GM19023 (cell line): ENCODE data around the gene ZSWIM5.
"Not testable (repeated sequence)": the region's sequence is repeated elsewhere in the genome, so short reads cannot be mapped to it uniquely, and the experiment has no call there.

ENCODE experiments used
- ATAC-seq: cut with Tn5 transposase; IDR thresholded peaks from one replicate; pipeline ENCODE4 v1.9.1; 2021; ENCODE audit warnings: mild to moderate bottlenecking, moderate library complexity; ENCODE audit not compliant: unreplicated experiment

ZSWIM5 gene

GRCh38 chr1:45205910-45206721, at the start of gene ZSWIM5:
TSS of gene ZSWIM5 (minus strand) at chr1:45206605. CDS start at chr1:45206350, 255 bp downstream.
- ATAC-seq, result peak; percentile 75

- no peak for ATAC-seq
These were observed 48.1 kb upstream of the ZSWIM5 start for GRCh38 chr1:45254490-45254889.

GRCh38 chr1:45250544-45250943, 44.1 kb upstream of the ZSWIM5 start:
- ATAC-seq, result no peak

- ATAC-seq, result not testable (repeated sequence)
These were observed 41.6 kb upstream of the ZSWIM5 start for GRCh38 chr1:45248004-45248403.

- ATAC-seq, result no peak
These were observed 40.4 kb upstream of the ZSWIM5 start for GRCh38 chr1:45246760-45247159.

GRCh38 chr1:45246359-45246758, 40.0 kb upstream of the ZSWIM5 start:
- ATAC-seq, result not testable (repeated sequence)

- no peak for ATAC-seq
These were observed 38.3 kb upstream of the ZSWIM5 start for GRCh38 chr1:45244660-45245059.

- no peak for ATAC-seq
These were observed 37.3 kb upstream of the ZSWIM5 start for GRCh38 chr1:45243476-45244343.

GRCh38 chr1:45238846-45239245, 32.4 kb upstream of the ZSWIM5 start:
- no peak for ATAC-seq

- no peak for ATAC-seq
These were observed 29.7 kb upstream of the ZSWIM5 start for GRCh38 chr1:45236136-45236535.

- ATAC-seq, result no peak
These were observed 24.1 kb upstream of the ZSWIM5 start for GRCh38 chr1:45230537-45230936.

GRCh38 chr1:45225598-45225997, 19.2 kb upstream of the ZSWIM5 start:
- no peak for ATAC-seq

GRCh38 chr1:45223710-45224109, 17.3 kb upstream of the ZSWIM5 start:
- ATAC-seq, result not testable (repeated sequence)

- no peak for ATAC-seq
These were observed 15.3 kb upstream of the ZSWIM5 start for GRCh38 chr1:45221716-45222115.

GRCh38 chr1:45216861-45217260, 10.5 kb upstream of the ZSWIM5 start:
- no peak for ATAC-seq

GRCh38 chr1:45216200-45216541, 9.8 kb upstream of the ZSWIM5 start:
- ATAC-seq, result no peak

- no peak for ATAC-seq
These were observed 9.2 kb upstream of the ZSWIM5 start for GRCh38 chr1:45215485-45216199.

GRCh38 chr1:45213892-45214291, 7.5 kb upstream of the ZSWIM5 start:
- ATAC-seq, result no peak

- ATAC-seq, result no peak
These were observed 4.7 kb upstream of the ZSWIM5 start for GRCh38 chr1:45211076-45211475.

GRCh38 chr1:45206808-45207623, 611 bp upstream of the ZSWIM5 start:
- ATAC-seq, result no peak
